Colonic mucosa (tissue), 4 donors: ENCODE data around the gene GSK3B. TPM values are rescaled to one million over a fixed set of nuclear protein-coding genes. Genes with fewer than 3 reads are reported as not detected.

ENCODE experiments used
- DNase-seq: peaks from one replicate; pipeline ENCODE4 v3.0.0-alpha.2; 2020
- H3K27ac ChIP-seq: fragments of 200-600 bp; one replicate; pipeline ENCODE4 v1.8.0; 2021
- H3K27me3 ChIP-seq: fragments of 200-600 bp; one replicate; pipeline ENCODE4 v1.8.0; 2021
- H3K36me3 ChIP-seq: fragments of 200-600 bp; one replicate; pipeline ENCODE4 v1.8.0; 2021
- H3K4me1 ChIP-seq: fragments of 200-600 bp; one replicate; pipeline ENCODE4 v1.8.0; 2021; ENCODE audit warnings: mild to moderate bottlenecking
- H3K4me3 ChIP-seq: fragments of 200-600 bp; one replicate; pipeline ENCODE4 v1.8.0; 2021
- H3K9ac ChIP-seq, 2 donors: one replicate each; pipeline ENCODE4 v1.7.0; 2013; ENCODE audit warnings: control low read depth in 2 of 2, low read depth in 2 of 2, low read length in 2 of 2
- H3K9me3 ChIP-seq: fragments of 200-600 bp; one replicate; pipeline ENCODE4 v1.8.0; 2021
- intact Hi-C: fragments of 100-400 bp; cut with DNase I; formaldehyde crosslinking; loops from one replicate; pipeline ENCODE4 v1.14.1; 2022
- total RNA-seq, 2 donors: library from RNA; stranded (reverse); fragmentation: NEBNext Ultra II Directional in 1 of 2; extraction: Animal tissue kit (Norgen Biotek cat#: 25700) in 1 of 2; gene quantifications; one replicate each; pipeline ENCODE4 v1.2.1, GENCODE V29; 2021
- TF ChIP-seq, protein P1 (sequence below): fragments of 200-600 bp; IDR thresholded peaks from one replicate; pipeline ENCODE4 v1.8.0; 2022; ENCODE audit warnings: antibody characterized with exemption, mild to moderate bottlenecking
- donor health status: healthy.
- donor health status: DM: no; HTN: no; CAD: no.
- donor health status: DM: no; HTN: no; CAD: no.

The GSK3B gene
- total RNA-seq, 2 donors from 2014 or later, result 34.4 to 43.6 TPM

- DNase-seq, result no peak
- intact Hi-C loops, result no loop called here
- Histone ChIP-seq H3K9ac (no peak overlapping the region), H3K4me3 (no peak overlapping the region), H3K36me3 (no peaks in the 10 kb centered on the region), H3K9me3 (no peaks in the 10 kb centered on the region), H3K27me3 (no peaks in the 10 kb centered on the region), H3K4me1 (no peaks in the 10 kb centered on the region), H3K27ac (no peak overlapping the region)
- TF ChIP-seq, protein P1, sequence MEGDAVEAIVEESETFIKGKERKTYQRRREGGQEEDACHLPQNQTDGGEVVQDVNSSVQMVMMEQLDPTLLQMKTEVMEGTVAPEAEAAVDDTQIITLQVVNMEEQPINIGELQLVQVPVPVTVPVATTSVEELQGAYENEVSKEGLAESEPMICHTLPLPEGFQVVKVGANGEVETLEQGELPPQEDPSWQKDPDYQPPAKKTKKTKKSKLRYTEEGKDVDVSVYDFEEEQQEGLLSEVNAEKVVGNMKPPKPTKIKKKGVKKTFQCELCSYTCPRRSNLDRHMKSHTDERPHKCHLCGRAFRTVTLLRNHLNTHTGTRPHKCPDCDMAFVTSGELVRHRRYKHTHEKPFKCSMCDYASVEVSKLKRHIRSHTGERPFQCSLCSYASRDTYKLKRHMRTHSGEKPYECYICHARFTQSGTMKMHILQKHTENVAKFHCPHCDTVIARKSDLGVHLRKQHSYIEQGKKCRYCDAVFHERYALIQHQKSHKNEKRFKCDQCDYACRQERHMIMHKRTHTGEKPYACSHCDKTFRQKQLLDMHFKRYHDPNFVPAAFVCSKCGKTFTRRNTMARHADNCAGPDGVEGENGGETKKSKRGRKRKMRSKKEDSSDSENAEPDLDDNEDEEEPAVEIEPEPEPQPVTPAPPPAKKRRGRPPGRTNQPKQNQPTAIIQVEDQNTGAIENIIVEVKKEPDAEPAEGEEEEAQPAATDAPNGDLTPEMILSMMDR, result no peak
These were observed 262.3 kb downstream of the GSK3B start for GRCh38 chr3:119831941-119832371.

- no peak overlapping the region for H3K9ac ChIP-seq
- no peaks in the 10 kb centered on the region for H3K4me1 ChIP-seq
- H3K36me3 ChIP-seq, result no peaks in the 10 kb centered on the region
- H3K4me3 ChIP-seq, result no peak overlapping the region
- intact Hi-C loops, result no loop called here
- no peaks in the 10 kb centered on the region for H3K27me3 ChIP-seq
- H3K9me3 ChIP-seq, result no peaks in the 10 kb centered on the region
- no peak for DNase-seq
- no peak overlapping the region for H3K27ac ChIP-seq
- TF ChIP-seq, protein P1, result no peak
These were observed 263.2 kb downstream of the GSK3B start for GRCh38 chr3:119831022-119831421.

DNA sequence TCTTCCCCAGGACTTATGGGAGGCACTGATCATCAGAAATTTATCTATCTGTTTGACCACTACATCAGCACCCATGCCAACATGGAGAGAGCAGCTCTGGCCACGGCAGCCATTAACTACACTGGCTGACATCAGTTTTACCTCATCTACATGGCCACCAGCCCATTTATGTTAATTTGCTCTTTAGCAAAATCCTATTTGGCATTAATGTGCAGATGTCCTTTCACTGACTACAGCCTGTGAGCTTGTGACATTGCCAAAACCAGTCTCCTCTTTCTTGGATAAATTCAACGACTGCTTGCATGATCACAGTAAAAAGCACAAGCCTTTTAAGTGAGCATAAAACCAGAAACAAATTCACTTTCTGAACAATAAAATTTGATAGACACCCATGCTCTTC lies 264.8 kb downstream of the GSK3B start:
- H3K27ac ChIP-seq, result no peak overlapping the region
- no peaks in the 10 kb centered on the region for H3K27me3 ChIP-seq
- no peak for DNase-seq
- intact Hi-C loops, result no loop called here
- H3K36me3 ChIP-seq, result no peaks in the 10 kb centered on the region
- no peak overlapping the region for H3K4me3 ChIP-seq
- H3K9ac ChIP-seq, result no peak overlapping the region
- no peaks in the 10 kb centered on the region for H3K4me1 ChIP-seq
- TF ChIP-seq, protein P1, result no peak
- H3K9me3 ChIP-seq, result no peaks in the 10 kb centered on the region

GRCh38 chr3:119826711-119827608 lies 267.3 kb downstream of the GSK3B start:
- DNase-seq, result no peak
- Histone ChIP-seq H3K27ac (no peak overlapping the region), H3K4me3 (no peak overlapping the region), H3K27me3 (no peaks in the 10 kb centered on the region), H3K9me3 (no peaks in the 10 kb centered on the region), H3K4me1 (no peaks in the 10 kb centered on the region), H3K36me3 (no peaks in the 10 kb centered on the region), H3K9ac (no peak overlapping the region)
- intact Hi-C loops, result no loop called here
- TF ChIP-seq, protein P1, result no peak

DNA sequence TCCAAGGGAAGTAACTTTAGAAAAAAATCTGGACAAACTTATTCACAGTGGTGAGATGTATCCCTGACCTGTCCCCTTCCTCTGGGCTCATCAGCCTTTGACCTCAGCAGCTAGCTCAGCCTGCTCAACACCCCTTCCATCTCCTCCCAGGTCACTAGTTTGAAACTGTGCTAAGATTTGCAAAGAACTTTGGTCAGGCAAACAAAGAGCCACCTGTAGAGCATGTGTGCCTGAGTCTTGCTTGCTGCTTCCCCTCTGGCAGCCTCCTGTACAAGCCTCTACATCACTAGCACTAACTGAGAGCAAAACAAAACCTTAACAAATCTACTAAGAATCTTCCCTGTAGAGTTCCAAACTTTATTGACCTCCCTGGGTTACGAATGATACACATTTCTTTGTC lies 268.4 kb downstream of the GSK3B start:
- Histone ChIP-seq H3K4me1 (no peaks in the 10 kb centered on the region), H3K9me3 (no peaks in the 10 kb centered on the region), H3K36me3 (no peaks in the 10 kb centered on the region), H3K9ac (no peak overlapping the region), H3K27me3 (no peaks in the 10 kb centered on the region), H3K4me3 (no peak overlapping the region), H3K27ac (no peak overlapping the region)
- intact Hi-C loops, result no loop called here
- TF ChIP-seq, protein P1, result no peak
- DNase-seq, result no peak
